ENCODE measurements around the gene GRM8. TPM values are rescaled to one million over a fixed set of nuclear protein-coding genes. Genes with fewer than 3 reads are reported as not detected.
"Not testable (repeated sequence)": the region's sequence is repeated elsewhere in the genome, so short reads cannot be mapped to it uniquely, and the experiment has no call there.

GRM8 gene
- total RNA-seq, 1 experiment from 2014 or later: 0.27 TPM

GRCh38 chr7:126682176-126682575, 570.6 kb downstream of the GRM8 start:
- no peak for DNase-seq (ENCODE audit: low read depth)

- DNase-seq (ENCODE audit: low read depth): not testable (repeated sequence)
These were observed 584.0 kb downstream of the GRM8 start for GRCh38 chr7:126668762-126669161.

GRCh38 chr7:126668367-126668752, 584.4 kb downstream of the GRM8 start:
- no peak for DNase-seq (ENCODE audit: low read depth)

GRCh38 chr7:126667742-126668366, 584.9 kb downstream of the GRM8 start:
- DNase-seq (ENCODE audit: low read depth): peak; percentile 7

- no peak for DNase-seq (ENCODE audit: low read depth)
These were observed 589.9 kb downstream of the GRM8 start for GRCh38 chr7:126662856-126663255.

- DNase-seq (ENCODE audit: low read depth): no peak
These were observed 593.6 kb downstream of the GRM8 start for GRCh38 chr7:126659124-126659523.

- DNase-seq (ENCODE audit: low read depth): no peak
These were observed 594.1 kb downstream of the GRM8 start for GRCh38 chr7:126658684-126659083.

- no peak for DNase-seq (ENCODE audit: low read depth)
These were observed 595.0 kb downstream of the GRM8 start for GRCh38 chr7:126657599-126658358.

GRCh38 chr7:126657137-126657536, 595.6 kb downstream of the GRM8 start:
- no peak for DNase-seq (ENCODE audit: low read depth)

- no peak for DNase-seq (ENCODE audit: low read depth)
These were observed 596.6 kb downstream of the GRM8 start for GRCh38 chr7:126656165-126656564.

GRCh38 chr7:126637538-126637937, 615.2 kb downstream of the GRM8 start:
- DNase-seq (ENCODE audit: low read depth): no peak

- DNase-seq (ENCODE audit: low read depth): no peak
These were observed 617.2 kb downstream of the GRM8 start for GRCh38 chr7:126635545-126635944.

GRCh38 chr7:126608339-126608776, 644.4 kb downstream of the GRM8 start:
- DNase-seq (ENCODE audit: low read depth): peak; percentile 43

- no peak for DNase-seq (ENCODE audit: low read depth)
These were observed 646.4 kb downstream of the GRM8 start for GRCh38 chr7:126606331-126606730.

GRCh38 chr7:126605553-126605952, 647.2 kb downstream of the GRM8 start:
- no peak for DNase-seq (ENCODE audit: low read depth)

- no peak for DNase-seq (ENCODE audit: low read depth)
These were observed 647.7 kb downstream of the GRM8 start for GRCh38 chr7:126605056-126605455.

GRCh38 chr7:126589068-126589684, 663.6 kb downstream of the GRM8 start:
- DNase-seq (ENCODE audit: low read depth): no peak

- DNase-seq (ENCODE audit: low read depth): no peak
These were observed 674.4 kb downstream of the GRM8 start for GRCh38 chr7:126578338-126578737.

- peak; percentile 84 for DNase-seq (ENCODE audit: low read depth)
These were observed 678.2 kb downstream of the GRM8 start for GRCh38 chr7:126574276-126575250.

GRCh38 chr7:126570845-126571244, 681.9 kb downstream of the GRM8 start:
- DNase-seq (ENCODE audit: low read depth): peak; percentile 11

GRCh38 chr7:126569402-126569801, 683.3 kb downstream of the GRM8 start:
- DNase-seq (ENCODE audit: low read depth): peak; percentile 62
